Glomerular visceral epithelial cell (primary cell): Measurements from ENCODE around the gene WDHD1.
"Not testable (repeated sequence)": the region's sequence is repeated elsewhere in the genome, so short reads cannot be mapped to it uniquely, and the experiment has no call there.

ENCODE experiments used
- DNase-seq: peaks from one replicate; pipeline ENCODE4 v3.0.0-alpha.2; 2016; ENCODE audit errors: extremely low spot score

The WDHD1 gene

DNA sequence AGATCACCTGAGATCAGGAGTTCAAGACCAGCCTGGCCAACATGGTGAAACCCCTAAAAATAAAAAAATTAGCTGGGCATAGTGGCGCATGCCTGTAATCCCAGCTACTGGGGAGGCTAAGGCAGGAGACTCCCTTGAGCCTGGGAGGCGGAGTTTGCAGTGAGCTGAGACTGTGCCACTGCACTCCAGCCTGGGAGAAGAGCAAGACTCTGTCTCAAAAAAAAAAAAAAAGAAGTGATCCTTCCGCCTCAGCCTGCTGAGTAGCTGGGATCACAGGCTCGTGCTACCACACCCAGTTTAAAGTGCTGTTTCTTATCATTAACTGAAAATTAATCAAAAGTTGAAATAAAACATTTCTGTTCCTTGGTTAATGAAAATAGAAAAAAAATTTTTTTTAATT is 117.9 kb downstream of the WDHD1 start:
- DNase-seq: not testable (repeated sequence)

DNA sequence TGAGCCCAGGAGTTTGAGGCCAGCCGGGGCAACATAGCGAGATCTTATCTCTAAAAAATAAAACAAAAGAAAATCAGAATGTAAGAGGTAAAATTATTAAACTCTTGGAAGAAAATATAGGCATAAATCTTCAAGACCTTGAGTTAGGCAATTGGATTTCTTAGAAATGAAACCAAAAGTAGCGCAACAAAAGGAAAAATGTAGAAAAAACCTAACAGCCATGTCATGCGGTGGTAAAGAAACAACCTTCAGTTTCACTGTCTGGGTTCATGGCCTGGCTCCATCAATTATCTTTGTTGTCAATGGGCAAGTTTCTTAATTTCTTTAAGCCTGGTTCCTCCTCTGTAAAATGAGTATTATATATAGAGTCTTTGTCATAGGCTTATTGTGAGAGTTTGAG is 118.7 kb downstream of the WDHD1 start:
- DNase-seq: no peak

GRCh38 chr14:54906075-54906474 is 120.8 kb downstream of the WDHD1 start:
- DNase-seq: no peak

GRCh38 chr14:54902521-54903420 is 124.1 kb downstream of the WDHD1 start, which contains the start of gene GCH1:
TSS of gene GCH1 (minus strand) at chr14:54902826. CDS start at chr14:54902663, 163 bp downstream.
- peak; percentile 77 for DNase-seq

DNA sequence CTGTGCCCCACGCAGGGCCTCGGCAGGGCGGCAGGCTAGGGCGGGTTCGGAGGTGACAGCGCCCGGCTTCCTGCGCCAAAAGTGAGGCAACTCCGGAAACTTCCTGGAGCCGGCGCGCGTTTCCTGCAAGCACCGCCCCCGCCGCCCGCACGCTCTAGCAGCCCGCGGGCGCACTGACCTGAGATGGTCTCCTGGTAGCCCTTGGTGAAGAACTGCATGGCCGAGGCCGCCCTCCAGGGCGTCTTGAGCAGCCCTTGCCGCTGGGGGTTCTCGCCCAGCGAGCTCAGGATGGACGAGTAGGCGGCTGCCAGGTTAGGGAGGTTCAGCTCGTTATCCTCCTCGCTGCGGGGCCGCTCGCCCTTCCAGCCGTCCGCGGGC is 124.8 kb downstream of the WDHD1 start:
- peak; percentile 71 for DNase-seq

DNA sequence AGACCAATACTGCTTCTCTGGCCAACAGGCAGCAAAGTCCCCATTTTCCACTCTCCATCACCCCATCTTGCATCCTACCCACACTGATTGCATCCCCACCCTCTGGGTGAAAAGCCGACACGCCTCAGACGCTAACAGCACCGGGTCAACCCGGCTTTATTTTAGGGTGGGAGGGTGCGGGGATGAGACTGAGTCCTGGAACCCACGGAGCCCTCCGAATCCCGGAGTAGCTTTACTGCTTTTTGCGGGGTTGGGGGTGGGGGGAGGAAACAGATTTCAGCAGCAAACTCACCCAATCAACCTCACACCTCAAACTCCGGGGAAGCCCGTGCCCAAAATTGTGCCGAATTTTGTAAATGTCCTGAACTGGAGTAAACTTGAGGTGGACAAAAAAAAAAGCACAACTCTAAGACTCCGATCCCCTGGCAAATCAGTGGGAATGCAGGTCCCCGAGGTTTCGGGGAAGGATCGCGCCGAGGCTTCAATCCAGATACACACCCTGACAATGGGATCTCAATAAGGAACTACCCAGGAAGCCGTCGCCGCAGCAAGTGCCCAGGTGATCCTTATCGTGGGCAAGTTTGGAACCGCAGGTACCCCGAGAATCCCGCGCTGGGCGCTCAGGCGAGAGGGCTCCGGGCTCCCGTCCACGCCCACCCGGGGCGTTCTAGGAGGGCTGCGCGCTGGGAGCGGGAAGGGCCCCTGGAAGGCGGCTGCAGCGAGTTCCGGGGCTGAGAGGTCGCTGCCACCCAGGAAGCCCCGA is 125.3 kb downstream of the WDHD1 start:
- DNase-seq: no peak

DNA sequence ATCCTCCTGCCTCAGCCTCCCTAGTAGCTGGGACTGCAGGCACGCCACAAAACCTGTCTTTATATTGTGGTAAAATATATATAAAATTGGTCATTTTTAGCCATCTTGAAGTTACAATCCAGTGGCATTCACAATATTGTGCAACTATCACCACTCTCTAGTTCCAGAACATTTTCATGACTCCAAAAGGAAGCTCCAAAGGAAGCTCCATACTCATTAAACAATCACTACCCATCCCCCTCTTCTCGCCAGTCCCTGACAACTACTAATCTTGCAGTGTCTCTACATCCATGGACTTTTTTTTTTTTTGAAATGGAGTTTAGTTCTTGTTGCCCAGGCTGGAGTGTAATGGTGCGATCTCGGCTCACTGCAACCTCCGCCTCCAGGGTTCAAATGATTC is 127.3 kb downstream of the WDHD1 start:
- no peak for DNase-seq

- not testable (repeated sequence) for DNase-seq
These were observed 128.9 kb downstream of the WDHD1 start for GRCh38 chr14:54897809-54898555.

GRCh38 chr14:54895683-54896082 is 131.2 kb downstream of the WDHD1 start:
- DNase-seq: no peak

DNA sequence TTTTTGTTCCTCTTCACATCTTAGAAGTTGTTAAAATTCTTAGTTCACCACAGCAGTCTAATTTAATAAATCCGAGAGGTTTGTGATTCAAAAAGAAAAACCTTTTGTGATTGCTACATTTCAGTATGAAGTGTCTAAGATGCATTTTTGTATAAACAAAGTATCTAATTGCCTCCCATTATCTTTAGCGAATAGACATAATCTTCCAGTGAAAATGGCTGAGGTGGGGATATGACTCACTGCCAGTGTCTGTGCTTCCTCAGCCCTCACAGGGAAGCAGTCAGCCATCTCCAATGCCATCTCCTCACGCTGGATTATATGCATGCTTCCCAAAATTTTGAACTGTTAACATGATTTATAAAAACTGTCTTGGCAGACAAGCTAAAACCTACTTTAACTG is 131.9 kb downstream of the WDHD1 start:
- DNase-seq: peak; percentile 54

DNA sequence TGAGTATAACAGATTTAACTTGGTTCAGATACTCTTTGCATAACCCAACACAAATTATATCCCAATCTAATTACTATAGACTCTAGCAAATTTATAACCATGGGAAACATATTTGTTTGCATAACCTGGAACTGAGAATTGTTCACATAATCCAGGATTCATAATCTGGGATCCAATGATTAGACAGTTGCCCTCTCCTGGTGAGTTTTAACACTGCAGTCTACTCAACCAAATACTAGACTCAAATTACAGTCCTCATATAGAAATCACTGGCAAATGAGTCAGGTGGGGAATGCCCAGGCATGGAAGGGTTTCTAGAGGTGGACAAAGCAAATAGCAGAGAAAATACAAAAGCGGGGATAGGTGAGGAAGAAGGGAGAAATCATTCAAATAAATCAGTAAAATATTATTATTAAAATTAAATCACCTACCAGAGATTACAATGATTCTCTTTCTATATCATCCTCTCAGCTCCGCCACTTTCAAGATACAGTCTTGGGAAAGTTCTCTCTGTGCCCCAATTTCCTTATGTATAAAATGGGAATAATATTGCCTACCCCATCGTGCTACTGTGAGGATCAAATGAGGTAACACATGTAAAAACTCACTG is 133.6 kb downstream of the WDHD1 start:
- peak; percentile 68 for DNase-seq

DNA sequence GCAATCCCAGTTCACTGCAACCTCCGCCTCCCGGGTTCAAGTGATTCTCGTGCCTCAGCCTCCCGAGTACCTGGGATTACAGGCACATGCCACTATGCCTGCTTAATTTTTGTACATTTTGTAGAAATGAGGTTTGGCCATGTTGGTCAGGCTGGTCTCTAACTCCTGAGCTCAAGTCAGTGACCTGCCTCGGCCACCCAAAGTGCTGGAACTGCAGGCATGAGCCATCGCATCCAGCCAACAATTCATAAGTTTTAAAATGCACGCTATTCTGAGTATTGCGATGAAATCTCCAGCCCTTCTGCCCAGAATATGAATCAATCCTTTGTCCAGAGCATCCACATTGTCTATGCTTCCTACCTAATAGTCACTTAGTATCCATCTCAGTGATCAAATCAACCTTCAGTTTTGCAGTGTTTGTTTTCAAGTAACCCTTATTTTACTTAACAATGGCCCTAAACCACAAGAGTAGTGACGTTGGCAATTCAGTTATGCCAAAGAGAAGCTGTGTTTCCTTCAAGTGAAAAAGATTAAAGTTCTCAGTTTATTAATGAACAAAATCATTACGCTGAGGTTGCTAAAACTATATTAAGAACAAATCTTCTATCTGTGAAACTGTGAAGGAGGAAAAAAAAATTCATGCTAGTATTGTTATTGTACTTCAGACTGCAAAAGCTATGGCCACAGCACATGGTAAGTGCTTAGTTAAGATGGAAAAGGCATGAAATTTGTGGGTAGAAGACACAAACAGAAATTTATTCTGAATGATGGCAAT is 135.2 kb downstream of the WDHD1 start:
- DNase-seq: no peak

DNA sequence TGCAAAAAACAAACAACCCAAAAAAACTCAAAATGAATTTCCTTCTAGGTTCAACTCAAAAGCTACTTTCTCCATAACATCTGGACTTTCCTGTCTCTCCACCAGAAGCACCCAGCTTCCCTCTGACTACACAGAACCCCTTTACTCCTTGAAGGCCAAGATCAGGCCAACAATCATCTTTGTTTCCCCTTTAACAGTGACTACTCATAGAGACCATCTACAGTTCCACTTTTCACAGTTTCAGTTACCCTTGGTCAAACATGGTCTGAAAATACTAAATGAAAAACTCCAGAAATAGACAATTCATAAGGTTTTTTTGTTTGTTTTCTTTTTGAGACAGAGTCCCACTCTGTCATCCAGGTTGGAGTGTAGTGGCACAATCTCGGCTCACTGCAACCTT is 136.1 kb downstream of the WDHD1 start:
- no peak for DNase-seq

DNA sequence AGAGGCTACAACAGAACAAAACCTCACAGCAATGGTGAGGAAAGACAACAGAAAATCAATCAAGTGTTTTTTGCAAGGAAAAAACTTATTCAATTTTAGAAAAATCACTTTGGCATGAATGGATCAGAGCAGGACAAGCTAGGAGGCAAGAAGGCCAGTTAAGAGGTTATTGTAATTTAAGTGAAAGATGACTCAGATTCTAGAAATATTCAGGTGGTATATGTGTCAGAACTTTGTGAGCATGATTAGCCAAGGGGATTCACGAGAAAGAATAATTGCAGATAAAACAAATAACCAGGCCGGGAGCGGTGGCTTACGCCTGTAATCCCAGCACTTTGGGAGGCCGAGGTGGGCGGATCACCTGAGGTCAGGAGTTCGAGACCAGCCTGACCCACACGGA is 137.0 kb downstream of the WDHD1 start:
- peak; percentile 28 for DNase-seq
